K562 (cell line): ENCODE data around the gene TRIOBP. TPM values are rescaled to one million over a fixed set of nuclear protein-coding genes. Genes with fewer than 3 reads are reported as not detected.

Experiments used
- EWSR1 ChIP-seq: fragments of 450-650 bp; IDR thresholded peaks from 2 replicates; pipeline ENCODE4 v1.6.1; 2018; ENCODE audit warnings: borderline replicate concordance, mild to moderate bottlenecking, low read depth, moderate library complexity; ENCODE audit not compliant: partially characterized antibody
- polyA plus RNA-seq, 8 experiments: library from polyadenylated mRNA; depleted of rRNA in 4 of 8; stranded (reverse) in 5 of 8; unstranded in 3 of 8; fragments of >200 nt; fragmentation: Nextera tagmentation in 2 of 8; fragmentation: Illumina TruSeq in 1 of 8; extraction: Ambion mirVana in 2 of 8; extraction: Trizol in 1 of 8; gene quantifications; 2 replicates each; pipeline versions ENCODE4 v1.2.1 to v1.2.3, GENCODE V29; 2011 to 2014; ENCODE audit warnings: inconsistent platforms in 1 of 8, missing spikeins in 1 of 8
- total RNA-seq, 7 experiments: library from RNA; depleted of rRNA in 6 of 7; stranded (reverse); fragments of >200 nt in 6 of 7; fragmentation: Illumina TruSeq in 2 of 7; extraction: Trizol in 2 of 7; gene quantifications; 2 replicates each; pipeline versions ENCODE4 v1.2.1 to v1.2.3, GENCODE V29; 2011 to 2021; ENCODE audit warnings: low replicate concordance in 1 of 7
- TF ChIP-seq, protein P1 (sequence below): fragments of 450-650 bp; IDR thresholded peaks from 2 replicates; pipeline ENCODE4 v1.6.1; 2016; ENCODE audit warnings: borderline replicate concordance
- TF ChIP-seq, protein P2 (sequence below), 2 experiments: fragments of 450-650 bp in 1 of 2; sonication (generic) in 1 of 2; formaldehyde crosslinking in 1 of 2; IDR thresholded peaks in 1 of 2; conservative IDR thresholded peaks in 1 of 2; 2 replicates each; pipeline versions ENCODE4 v1.6.1 to v1.8.1; 2016 to 2023; ENCODE audit warnings: mild to moderate bottlenecking in 2 of 2, moderate library complexity in 2 of 2, inconsistent platforms in 1 of 2, missing genetic modification reagents in 1 of 2

The TRIOBP gene
- total and polyA plus RNA-seq, 9 of the 15 experiments (the other 6 are each of a cell fraction or from before 2014, with no cell fraction given) = 0.24 to 13.8 (median 5.5) TPM

DNA sequence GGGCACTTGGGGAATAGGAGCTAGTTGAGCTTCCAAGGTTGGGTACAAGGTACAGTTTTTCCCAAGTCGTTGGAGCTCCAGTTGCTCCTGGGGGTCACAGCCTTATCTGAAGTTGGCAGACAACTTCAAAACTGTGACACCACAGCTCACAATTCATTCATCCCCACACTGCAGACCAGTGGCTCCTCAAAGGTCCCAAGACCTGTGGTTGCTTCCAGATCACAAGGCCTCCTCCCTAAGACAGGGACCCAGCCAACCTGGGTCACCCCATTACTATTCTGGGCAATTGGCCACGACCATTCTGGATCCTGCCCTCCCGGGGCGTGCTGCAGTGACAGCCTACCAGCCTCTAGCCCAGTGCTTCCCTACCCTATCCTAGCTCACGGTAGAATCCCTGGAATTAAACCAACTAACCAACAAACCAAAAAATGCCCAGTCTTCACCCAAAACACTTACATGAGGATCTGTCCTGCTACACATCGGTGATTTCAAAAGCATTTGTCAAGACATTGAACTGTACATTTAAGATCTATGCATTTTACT is 39.2 kb upstream of the TRIOBP start (continued):
- TF ChIP-seq EWSR1 = no peak
- TF ChIP-seq, protein P1, sequence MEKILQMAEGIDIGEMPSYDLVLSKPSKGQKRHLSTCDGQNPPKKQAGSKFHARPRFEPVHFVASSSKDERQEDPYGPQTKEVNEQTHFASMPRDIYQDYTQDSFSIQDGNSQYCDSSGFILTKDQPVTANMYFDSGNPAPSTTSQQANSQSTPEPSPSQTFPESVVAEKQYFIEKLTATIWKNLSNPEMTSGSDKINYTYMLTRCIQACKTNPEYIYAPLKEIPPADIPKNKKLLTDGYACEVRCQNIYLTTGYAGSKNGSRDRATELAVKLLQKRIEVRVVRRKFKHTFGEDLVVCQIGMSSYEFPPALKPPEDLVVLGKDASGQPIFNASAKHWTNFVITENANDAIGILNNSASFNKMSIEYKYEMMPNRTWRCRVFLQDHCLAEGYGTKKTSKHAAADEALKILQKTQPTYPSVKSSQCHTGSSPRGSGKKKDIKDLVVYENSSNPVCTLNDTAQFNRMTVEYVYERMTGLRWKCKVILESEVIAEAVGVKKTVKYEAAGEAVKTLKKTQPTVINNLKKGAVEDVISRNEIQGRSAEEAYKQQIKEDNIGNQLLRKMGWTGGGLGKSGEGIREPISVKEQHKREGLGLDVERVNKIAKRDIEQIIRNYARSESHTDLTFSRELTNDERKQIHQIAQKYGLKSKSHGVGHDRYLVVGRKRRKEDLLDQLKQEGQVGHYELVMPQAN = 0 out of 2 replicates have a peak, but pooled peaks have one; percentile 28
- TF ChIP-seq, protein P2, sequence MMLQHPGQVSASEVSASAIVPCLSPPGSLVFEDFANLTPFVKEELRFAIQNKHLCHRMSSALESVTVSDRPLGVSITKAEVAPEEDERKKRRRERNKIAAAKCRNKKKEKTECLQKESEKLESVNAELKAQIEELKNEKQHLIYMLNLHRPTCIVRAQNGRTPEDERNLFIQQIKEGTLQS (IDR thresholded peaks at IDR 0.05) = no peak
- TF ChIP-seq, protein P2 (CRISPR knock-in tag; conservative IDR thresholded peaks at IDR 0.05) = 0 out of 2 replicates have a peak, but pooled peaks have one; percentile 38
